Right forelimb (tissue), 1 donor: ENCODE measurements around the gene JMJD7.
A peak's percentile ranks its signal among the peaks of the same experiment; 100 is the strongest.
"Not testable (repeated sequence)": the region's sequence is repeated elsewhere in the genome, so short reads cannot be mapped to it uniquely, and the experiment has no call there.

ENCODE experiments used
- DNase-seq: peaks from one replicate; pipeline ENCODE4 v3.0.0-alpha.2; 2018

Gene JMJD7

GRCh38 chr15:41822957-41823356, 4.9 kb upstream of the JMJD7 start:
- no peak for DNase-seq

DNA sequence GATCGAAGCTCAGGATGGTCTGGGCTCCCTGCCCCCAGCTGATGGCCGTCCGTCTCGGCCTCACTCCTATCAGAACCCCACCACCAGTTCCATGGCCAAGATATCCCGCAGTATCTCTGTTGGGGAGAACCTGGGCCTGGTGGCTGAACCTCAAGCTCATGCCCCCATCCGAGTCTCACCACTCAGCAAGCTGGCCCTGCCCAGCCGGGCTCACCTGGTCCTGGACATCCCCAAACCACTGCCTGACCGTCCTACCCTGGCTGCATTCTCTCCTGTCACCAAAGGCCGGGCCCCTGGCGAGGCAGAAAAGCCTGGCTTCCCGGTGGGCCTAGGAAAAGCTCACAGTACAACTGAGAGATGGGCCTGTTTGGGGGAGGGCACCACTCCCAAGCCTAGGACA, 4.4 kb upstream of the JMJD7 start:
- no peak for DNase-seq

DNA sequence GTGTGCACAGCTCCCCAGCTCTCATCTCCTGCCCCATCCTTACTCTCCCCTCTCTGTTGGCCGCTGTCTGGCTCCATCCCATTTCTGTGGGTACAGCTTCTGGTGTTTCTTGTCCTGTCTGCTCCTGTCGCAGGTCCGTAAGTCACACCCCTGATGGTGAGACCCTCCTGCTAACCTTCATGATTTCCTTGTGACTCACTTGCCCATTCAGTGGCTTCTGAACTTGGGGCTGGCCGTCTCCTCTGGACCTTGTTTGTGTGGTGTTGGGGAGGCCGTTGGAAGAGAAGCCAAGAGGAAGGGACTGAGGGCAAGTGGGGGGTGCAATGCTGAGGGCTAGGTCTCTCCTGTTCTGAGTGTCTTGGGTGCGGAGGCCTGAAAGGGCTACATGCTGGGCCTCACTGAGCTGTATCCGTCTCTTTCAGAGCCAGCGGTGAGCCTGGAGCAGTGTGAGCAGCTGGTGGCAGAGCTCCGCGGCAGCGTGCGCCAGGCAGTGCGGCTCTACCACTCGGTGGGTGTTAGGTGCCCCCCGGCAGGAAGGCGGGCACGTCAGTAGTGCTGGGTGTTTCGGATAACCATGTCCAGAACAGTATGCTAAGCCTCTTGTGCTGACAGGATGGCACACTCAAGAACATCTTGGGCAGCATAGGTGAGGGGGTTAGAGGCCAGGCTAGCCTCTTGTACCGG, 3.7 kb upstream of the JMJD7 start:
- no peak for DNase-seq

DNA sequence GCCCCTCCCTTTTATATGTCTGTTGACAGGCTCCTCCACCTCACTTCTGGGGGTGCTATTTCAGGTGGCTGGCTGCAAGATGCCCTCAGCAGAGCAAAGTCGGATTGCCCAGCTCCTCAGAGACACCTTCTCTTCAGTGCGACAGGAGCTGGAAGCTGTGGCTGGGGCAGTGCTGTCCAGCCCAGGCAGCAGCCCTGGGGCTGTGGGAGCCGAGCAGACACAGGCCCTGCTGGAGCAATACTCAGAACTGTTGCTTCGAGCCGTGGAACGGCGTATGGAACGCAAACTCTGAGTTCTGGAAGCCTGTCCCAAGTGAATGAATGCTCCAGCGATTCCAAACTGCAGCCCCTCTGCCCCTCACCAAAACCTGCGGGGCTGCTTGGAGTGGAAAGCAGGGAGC, 2.7 kb upstream of the JMJD7 start:
- no peak for DNase-seq

DNA sequence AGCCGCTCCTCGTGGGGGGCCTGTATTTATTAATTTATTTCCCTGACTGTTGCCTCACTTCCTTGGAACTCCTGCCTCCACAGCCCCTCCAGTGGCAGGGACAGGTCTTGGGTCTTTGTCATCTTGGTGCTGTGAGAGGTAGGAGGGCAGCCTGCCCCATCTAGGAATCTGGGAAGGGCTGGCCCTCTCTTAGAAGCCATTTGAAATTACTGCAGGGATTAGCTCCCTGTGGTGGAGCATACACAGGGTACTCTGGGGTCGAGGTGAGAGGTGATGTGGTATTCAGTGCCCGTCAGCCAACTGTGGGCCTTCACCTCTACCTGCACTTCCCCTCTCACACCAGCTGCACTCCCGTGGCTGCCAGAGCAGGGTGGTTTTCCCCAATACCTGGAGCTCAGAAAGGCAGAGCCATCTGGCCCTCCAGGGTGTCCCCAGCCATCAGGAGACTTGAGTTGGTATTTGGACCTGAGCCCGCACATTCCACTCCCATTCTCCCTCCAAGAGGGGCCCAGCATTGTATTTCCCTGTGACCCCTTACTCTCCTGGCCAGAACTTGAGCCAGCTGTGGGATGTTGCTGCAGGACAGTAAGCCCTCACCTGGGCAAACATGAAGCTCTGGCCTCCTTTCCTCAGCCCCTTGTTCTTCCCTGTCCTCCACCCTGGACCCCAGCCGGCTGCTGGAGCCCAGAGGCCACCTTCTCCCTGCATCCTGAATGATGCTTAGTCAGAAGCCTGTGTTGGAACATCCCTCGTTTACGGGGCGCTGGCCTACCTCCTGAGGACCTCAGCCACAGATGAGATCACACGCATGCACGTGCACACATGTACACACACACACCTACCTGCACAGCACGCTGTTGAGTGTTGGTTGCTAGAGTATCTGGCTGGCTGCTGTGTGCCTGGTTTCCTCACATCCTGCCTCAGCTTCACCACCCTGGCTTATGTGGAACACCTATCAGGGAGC, 2.0 kb upstream of the JMJD7 start:
- no peak for DNase-seq

DNA sequence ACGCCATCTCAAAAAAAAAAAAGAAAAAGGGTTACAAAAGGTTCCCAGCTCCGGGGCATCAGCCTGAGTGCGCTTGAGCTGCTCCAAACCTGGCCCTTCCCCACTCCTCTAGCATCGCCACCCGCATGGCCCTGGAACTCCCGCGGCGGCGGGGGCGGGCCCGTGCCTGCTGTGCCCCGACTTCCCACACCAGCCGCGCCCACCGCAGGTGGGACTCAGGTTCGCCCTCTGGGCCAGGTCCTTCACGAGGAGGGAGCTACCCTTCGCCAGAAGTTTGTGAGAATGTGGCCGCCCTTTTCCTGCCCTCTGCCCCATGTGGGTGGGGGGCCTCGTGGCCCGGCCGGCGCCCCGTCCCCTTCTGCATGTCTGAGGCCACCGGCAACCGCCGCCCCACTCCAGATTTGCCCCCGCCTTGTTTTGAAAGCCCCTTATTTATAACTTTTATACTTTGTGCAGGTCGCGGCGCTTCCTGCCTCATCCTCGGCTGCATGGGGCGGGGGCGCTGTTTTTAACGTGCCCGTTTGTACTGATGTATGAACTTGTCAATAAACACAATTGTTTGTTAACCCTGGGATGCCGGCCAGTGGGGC, 507 bp upstream of the JMJD7 start:
- DNase-seq = peak; percentile 57

GRCh38 chr15:41828807-41829141, 882 bp downstream of the JMJD7 start:
- DNase-seq = no peak

- no peak for DNase-seq
Measured at GRCh38 chr15:41829959-41830646, 2.2 kb downstream of the JMJD7 start.

GRCh38 chr15:41831291-41831690, 3.4 kb downstream of the JMJD7 start:
- DNase-seq = not testable (repeated sequence)

DNA sequence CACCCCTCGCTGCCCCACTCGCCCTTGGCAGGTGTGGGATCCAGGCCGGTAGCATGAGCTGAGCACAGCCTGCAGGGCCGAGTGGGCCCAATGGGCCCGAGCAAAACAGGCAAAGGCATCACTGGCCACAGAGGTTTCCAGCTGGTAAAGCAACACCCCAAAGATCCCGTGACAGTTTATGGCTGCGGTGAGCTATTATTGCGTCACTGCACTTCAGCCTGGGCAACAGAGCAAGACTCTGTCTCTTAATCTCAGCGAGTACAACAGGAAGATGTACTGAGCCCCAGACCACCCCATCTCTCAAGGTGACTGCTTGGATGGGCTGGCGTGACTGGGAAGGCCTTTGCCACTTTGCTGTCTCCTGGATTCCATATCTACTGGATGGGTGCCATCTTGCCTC, 4.3 kb downstream of the JMJD7 start:
- DNase-seq = no peak

DNA sequence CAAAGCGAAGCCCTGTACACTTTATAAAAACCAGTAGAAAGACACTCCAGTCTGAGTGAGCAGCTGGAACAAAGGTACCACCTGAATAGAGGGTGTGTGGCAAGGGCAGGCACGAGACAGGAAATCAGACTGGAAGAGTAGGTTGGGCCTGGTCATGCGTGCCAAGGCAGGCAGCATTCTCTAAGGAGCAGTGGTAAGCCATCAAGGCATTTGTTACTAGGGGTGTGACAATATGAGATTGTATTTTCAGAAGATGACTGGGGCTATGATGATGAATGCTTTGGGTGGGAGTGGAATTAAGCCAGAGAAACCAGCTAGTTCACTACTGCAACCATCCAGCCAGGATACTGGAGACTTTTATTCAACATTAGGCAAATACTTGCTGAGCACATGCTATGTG, 5.0 kb downstream of the JMJD7 start:
- no peak for DNase-seq

GRCh38 chr15:41834096-41834495, 6.2 kb downstream of the JMJD7 start:
- no peak for DNase-seq

GRCh38 chr15:41836073-41836472, 8.2 kb downstream of the JMJD7 start:
- no peak for DNase-seq

DNA sequence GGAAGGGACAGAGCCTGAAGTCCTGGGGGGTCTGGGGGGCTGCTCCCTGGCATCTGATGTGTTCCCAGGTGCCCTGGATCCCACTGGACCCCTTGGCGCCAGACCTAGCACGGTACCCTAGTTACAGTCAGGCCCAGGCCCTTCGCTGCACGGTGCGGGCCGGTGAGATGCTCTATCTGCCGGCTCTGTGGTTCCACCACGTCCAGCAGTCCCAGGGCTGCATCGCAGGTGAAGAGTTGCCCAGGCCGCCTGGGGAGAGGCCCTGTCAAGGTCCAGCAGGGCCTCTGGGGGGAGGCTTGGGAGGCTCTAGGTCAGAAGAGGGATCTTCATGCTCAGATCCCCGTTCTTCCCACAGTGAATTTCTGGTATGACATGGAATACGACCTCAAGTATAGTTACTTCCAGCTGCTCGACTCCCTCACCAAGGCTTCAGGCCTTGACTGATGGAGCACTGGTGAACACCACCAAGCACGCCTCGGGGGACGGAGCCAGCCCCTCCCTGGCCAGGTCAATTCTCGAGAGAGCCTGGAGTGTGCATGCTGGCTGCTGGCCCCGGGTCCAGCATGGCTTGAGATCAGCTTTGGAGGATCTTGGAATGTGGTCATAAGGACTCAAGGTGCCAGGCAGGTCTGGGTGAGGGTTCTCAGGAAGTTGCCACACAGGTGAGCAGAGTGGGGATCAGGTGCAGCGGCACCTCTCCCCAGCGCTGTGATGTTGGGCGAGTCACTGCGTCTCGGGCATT, 9.0 kb downstream of the JMJD7 start:
- no peak for DNase-seq

DNA sequence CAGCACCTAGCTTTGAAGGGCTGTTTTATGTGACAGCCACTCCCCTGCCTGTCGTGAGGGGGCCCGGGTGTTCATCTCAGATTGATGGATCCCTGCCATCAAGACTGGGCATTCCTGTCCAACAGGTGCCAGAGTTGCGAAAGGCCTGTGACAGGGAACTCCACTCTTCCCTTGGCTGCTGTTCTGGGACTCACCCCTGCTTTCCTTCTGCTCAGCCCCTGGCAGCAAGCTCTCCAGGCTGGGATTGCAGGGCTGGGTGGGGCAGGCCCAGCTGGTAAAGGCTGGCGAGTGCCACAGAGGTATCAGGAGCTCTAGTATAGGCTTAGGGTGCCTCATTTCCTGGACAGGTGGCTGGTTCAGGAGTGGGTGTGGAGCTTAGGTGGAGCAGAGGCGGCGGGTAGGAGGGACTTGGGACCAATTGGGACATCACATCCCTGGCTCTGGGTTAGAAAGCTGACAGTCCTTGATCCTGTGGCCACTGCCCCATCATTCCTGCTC, 10.6 kb downstream of the JMJD7 start, which contains the start of gene PLA2G4B:
Gene PLA2G4B, plus strand, starts transcription at position 448 of the 498 bp plus-strand sequence. CDS start 67 bp downstream, outside the sequence.
- DNase-seq = no peak

DNA sequence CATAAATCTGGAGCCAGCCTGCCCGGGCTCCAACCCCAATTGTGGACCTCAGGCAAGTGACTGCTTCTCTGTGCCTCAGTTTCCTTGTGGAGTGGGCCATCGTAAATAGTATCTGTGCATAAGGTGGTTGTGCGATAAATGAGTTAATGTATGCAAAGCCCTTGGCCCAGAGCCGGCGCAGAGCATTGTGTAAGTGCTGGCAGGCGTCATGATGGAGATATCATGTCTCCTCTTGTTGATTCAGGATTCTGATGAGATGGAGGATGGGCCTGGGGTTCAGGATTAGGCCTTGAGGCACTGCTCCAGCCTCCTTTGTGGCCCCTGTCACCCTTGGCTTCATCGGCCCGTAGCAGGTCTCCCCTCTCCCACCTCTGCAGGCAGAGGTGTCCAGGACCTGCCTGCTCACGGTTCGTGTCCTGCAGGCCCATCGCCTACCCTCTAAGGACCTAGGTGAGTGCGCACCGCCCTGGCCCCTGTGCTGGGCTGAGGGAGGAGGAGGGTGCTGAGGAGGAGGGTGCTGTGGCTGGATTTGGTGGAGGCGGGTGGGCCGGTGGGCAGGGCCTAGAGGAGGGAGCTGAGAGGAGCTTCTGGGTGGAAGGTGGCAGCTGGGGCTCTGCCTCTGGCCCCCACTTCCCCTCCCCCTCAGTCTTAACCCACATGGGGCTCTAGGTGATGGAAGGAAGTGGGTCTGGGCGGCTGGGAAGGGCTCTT, 12.0 kb downstream of the JMJD7 start:
- no peak for DNase-seq

GRCh38 chr15:41840673-41841072, 12.8 kb downstream of the JMJD7 start:
- no peak for DNase-seq

GRCh38 chr15:41841131-41841530, 13.2 kb downstream of the JMJD7 start:
- no peak for DNase-seq

GRCh38 chr15:41842229-41842628, 14.3 kb downstream of the JMJD7 start:
- DNase-seq = no peak

- DNase-seq = no peak
Measured at GRCh38 chr15:41843571-41843970, 15.7 kb downstream of the JMJD7 start.

DNA sequence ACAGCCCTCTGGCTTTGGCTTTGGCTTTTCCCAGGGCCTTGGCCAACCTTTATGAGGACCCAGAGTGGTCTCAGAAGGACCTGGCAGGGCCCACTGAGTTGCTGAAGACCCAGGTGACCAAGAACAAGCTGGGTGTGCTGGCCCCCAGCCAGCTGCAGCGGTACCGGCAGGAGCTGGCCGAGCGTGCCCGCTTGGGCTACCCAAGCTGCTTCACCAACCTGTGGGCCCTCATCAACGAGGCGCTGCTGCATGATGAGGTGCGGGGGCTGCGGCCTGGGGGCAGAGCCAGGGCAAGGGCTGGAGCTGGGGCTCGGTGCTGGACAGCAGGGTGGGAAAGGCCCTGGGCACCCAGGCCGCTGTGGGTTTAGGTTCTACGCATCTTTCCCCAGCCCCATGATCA, 16.9 kb downstream of the JMJD7 start:
- DNase-seq = no peak

GRCh38 chr15:41847206-41847605, 19.3 kb downstream of the JMJD7 start:
- no peak for DNase-seq
